DMS53 treated with DMSO at 0.1 percent for 48 hours (cell line): ENCODE data around the gene MACROH2A1.

Experiments
- DNase-seq: peaks from one replicate; lab custom pipeline; 2025; ENCODE audit not compliant: unreplicated experiment; lab: John Stamatoyannopoulos, UW

The MACROH2A1 gene

GRCh38 chr5:135319928-135320606 lies 79.0 kb downstream of the MACROH2A1 start:
- no peak for DNase-seq

GRCh38 chr5:135319458-135319857 lies 79.6 kb downstream of the MACROH2A1 start:
- no peak for DNase-seq

GRCh38 chr5:135318924-135319323 lies 80.1 kb downstream of the MACROH2A1 start:
- DNase-seq = no peak

- DNase-seq = no peak
Measured at GRCh38 chr5:135318037-135318436, 81.0 kb downstream of the MACROH2A1 start.

GRCh38 chr5:135317286-135317685 lies 81.7 kb downstream of the MACROH2A1 start:
- DNase-seq = no peak

GRCh38 chr5:135315386-135315785 lies 83.6 kb downstream of the MACROH2A1 start:
- no peak for DNase-seq

GRCh38 chr5:135313946-135314345 lies 85.1 kb downstream of the MACROH2A1 start:
- no peak for DNase-seq

- DNase-seq = no peak
Measured at GRCh38 chr5:135313405-135313804, 85.6 kb downstream of the MACROH2A1 start.

GRCh38 chr5:135312255-135312935 lies 86.6 kb downstream of the MACROH2A1 start:
- DNase-seq = no peak

- no peak for DNase-seq
Measured at GRCh38 chr5:135310328-135310989, 88.6 kb downstream of the MACROH2A1 start.

GRCh38 chr5:135309391-135310327 lies 89.4 kb downstream of the MACROH2A1 start:
- no peak for DNase-seq

- no peak for DNase-seq
Measured at GRCh38 chr5:135308752-135309151, 90.3 kb downstream of the MACROH2A1 start.

- no peak for DNase-seq
Measured at GRCh38 chr5:135308245-135308644, 90.8 kb downstream of the MACROH2A1 start.

- no peak for DNase-seq
Measured at GRCh38 chr5:135307143-135307903, 91.7 kb downstream of the MACROH2A1 start.

- no peak for DNase-seq
Measured at GRCh38 chr5:135306557-135306956, 92.5 kb downstream of the MACROH2A1 start.

- DNase-seq = no peak
Measured at GRCh38 chr5:135304352-135305221, 94.4 kb downstream of the MACROH2A1 start.

GRCh38 chr5:135303582-135304173 lies 95.4 kb downstream of the MACROH2A1 start:
- no peak for DNase-seq

GRCh38 chr5:135296900-135297816 lies 101.9 kb downstream of the MACROH2A1 start:
- no peak for DNase-seq
